Measurements from ENCODE around the gene CTSV.
"Not testable (repeated sequence)": the region's sequence is repeated elsewhere in the genome, so short reads cannot be mapped to it uniquely, and the experiment has no call there.

CTSV gene

DNA sequence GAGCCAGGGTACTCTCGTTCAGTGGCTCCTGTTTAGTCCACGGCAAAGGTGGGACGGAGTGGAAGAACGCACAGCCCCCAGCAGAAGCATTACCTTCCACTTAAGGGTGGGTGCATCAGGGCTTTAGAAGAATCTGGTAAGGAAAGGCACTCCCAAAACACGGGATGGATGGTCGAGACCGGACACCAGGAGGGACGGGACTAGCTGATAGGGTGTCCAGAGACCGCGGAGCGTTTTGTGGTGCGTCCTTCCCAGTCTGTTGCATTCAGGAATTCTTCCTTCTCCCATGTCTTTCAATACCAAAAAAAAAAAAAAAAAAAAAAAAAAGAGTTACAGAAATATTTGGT, 545 bp upstream of the CTSV start:
- no peak for DNase-seq

GRCh38 chr9:97023505-97023904, 15.4 kb downstream of the CTSV start:
- not testable (repeated sequence) for DNase-seq

GRCh38 chr9:97013151-97014132, 25.5 kb downstream of the CTSV start:
- not testable (repeated sequence) for DNase-seq

- DNase-seq = not testable (repeated sequence)
These were observed 26.3 kb downstream of the CTSV start for GRCh38 chr9:97012617-97013016.

DNA sequence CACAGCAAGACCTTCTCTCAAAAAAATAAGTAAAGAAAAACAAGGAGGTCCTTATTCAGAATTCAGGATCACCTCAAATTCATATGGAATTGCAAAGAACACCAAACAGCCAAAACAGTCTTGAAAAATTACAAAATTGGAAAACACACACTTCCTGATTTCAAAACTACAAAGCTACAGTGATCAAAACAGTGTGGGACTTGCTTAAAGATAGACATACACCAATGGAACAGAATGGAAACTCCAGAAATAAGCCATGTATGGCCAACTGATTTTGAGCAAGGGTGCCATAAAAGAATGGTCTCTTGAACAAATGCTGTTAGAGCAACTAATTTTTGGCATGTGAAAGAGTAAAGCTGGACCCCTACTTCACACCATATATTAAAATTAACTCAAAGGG, 36.7 kb downstream of the CTSV start:
- not testable (repeated sequence) for DNase-seq

DNA sequence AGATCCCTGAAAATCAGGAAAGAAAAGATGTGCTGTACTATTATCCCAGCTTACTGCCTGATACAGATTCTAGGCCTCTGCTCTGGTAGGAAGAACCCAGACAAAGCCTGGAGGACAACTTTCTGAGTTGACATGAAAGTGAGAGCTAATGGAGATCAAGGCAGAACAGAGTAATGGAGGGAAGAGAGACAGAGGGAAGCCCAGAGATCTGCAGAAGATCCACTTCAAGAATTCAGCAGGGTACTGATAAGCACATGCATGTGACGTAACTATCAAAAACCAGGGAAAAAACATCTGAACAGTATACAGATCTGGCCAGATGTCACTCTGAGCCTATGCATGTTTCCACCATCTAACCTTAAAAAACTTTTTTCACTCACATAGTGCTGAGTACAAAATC, 37.6 kb downstream of the CTSV start:
- DNase-seq = not testable (repeated sequence)

GRCh38 chr9:97000139-97000787, 38.7 kb downstream of the CTSV start:
- not testable (repeated sequence) for DNase-seq

GRCh38 chr9:96999733-97000132, 39.2 kb downstream of the CTSV start:
- DNase-seq = not testable (repeated sequence)

- not testable (repeated sequence) for DNase-seq
These were observed 41.8 kb downstream of the CTSV start for GRCh38 chr9:96997009-96997701.

DNA sequence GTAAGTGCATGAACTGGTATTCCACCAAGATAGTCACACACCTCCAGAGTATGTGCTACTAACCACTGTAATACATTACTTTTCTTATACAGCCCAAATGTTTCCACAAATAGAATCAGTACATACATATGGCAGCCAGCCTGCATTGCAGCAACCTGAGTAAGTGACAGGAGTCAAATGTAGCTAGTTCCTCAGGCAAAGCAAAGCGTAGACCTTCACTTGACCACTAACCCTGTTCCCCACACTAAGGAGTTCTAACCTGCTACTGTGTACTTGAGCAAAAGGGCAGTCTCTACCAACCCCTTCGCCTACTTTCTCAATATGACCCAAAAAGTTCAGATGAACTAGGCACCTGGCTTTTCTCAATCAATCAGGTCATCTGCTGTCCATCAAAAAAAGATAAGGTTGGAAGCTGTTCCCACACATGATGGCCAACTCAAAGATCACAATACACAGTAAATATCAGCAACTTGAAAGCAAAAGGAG, 44.4 kb downstream of the CTSV start:
- DNase-seq = not testable (repeated sequence)

DNA sequence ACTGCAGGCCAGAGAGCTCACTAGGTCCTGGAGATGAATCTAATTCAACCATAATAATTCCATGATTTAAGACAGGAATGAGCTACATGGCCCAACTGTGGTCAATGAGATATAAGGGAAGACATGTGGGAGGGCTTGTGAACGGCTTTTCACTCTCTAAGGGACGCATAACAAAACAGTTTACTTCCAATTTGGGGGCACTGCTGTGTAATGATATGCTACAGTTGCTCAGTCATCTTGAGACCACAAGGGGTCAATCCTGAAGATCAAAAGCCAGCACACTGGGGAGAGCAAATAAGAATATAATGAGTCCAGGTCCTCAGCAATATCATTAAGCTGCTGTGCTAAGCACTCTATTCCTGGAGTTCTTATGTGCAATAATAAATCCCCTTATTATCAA, 46.6 kb downstream of the CTSV start:
- DNase-seq = not testable (repeated sequence)

GRCh38 chr9:96989747-96990318, 49.1 kb downstream of the CTSV start:
- DNase-seq = not testable (repeated sequence)

DNA sequence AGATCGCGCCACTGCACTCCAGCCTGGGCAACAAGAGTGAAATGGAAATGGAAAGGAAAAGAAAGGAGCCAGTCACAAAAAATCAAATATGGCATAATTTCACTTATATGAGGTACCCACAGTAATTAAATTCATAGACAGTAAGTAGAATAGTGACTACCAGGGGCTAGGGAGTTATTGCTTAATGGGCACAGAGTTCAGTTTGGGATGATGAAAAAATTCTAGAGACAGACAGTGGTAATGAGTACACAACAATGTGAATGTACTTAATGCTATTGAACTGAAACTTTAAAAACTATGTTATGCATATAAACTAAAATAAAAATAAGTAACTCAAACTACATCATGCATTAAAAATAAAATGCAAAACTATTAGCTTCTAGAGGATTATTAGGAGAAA, 54.1 kb downstream of the CTSV start:
- not testable (repeated sequence) for DNase-seq

DNA sequence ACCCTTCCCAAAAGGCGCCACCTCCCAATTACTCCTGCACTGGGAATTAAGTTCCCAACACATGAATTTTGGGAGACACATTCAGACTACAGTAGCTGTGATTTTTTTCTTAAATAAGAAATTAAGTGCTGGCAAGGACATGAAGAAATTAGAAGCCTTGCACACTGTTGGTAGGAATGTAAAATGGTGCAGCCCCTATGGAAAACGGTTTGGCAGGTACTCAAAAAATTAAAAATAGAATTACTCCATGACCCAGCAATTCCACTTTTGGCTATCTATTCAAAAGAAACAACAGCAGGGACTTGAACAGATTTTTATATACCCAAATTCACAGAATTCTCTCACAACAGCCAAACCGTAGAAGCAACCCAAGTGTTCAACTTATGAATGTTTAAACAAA, 54.8 kb downstream of the CTSV start:
- not testable (repeated sequence) for DNase-seq

GRCh38 chr9:96983496-96984122, 55.3 kb downstream of the CTSV start:
- DNase-seq = not testable (repeated sequence)

Measured in NCI-H2107 (cell line).